HS-5 (cell line): ENCODE results near the gene CS.
A peak's percentile ranks its signal among the peaks of the same experiment; 100 is the strongest.
"Not testable (repeated sequence)": the region's sequence is repeated elsewhere in the genome, so short reads cannot be mapped to it uniquely, and the experiment has no call there.

Experiments used
- DNase-seq: peaks from one replicate; pipeline ENCODE4 v3.0.0-alpha.2; 2012; ENCODE audit warnings: low read depth

Gene CS

DNA sequence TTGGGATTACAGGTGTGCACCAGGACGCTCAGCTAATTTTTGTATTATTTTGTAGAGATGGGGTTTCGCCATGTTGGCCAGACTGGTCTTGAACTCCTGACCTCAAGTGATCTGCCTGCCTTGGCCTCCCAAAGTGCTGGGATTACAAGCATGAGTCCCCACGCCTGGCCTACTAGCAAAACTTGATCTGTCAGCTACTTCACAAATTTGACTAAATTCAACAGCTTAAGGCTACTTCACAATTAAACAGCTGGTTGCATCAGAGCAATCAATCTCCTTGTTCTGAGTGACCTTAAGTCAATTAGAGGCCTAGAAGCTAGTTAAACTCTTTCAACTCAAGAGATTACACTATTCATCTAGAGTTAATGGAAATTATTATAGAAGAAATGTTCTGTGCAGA is 21.2 kb downstream of the CS start:
- DNase-seq: no peak

DNA sequence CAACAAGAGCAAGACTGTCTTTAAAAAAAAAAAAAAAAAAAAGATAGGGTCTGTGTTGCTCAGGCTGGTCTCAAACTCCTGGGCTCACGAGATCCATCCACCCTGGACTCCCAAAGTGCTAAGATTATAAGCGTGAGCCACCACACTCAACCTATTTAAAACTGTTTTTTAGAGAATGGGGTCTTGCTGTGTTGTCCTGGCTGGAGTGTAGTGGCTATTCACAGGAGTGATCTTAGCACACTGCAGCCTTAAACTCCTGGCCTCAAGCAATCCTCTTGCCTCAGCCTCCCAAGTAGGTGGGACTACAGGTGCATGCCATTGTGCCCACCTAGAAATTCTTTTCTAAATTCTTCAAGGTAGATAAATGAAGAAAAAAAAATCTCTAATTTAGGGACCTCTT is 25.8 kb downstream of the CS start:
- DNase-seq: no peak

DNA sequence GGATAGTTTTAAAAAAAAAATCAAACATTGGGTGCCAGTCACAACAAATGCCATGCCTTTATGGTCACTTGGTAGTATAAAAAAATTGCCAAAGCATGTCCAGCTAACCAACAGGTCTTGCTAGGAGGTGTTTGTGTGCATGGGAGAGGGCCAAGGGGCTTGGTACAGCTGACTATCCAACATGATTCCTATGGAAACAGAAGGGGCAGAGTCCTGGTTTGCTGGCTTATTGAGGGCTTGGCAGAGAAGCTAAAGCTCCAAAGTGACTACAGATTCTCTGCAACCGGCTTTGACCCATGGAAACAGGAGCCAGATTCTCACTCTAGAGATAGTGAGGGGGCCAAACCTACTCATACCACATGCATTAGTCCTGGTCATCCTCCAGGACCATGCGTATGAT is 27.7 kb downstream of the CS start:
- not testable (repeated sequence) for DNase-seq

DNA sequence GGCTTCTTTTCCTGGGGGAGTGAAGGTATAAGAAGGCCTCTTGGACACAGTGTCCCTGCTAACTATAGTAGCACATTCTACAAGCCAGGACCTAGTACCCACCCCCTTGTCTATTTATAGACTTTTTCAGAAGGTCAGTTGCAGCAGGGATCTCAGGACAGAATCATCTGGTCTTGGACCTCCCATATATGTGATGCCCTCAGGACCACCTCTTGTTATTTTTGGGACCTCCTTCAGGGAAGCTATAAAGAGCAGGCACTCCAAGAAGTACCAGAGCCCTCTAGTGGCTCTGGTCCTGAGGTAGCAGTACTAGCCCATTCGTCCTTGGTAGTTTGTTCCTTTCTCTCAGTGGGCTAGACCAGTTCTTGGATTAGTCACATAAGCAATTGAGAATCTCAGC is 29.1 kb downstream of the CS start:
- DNase-seq: no peak

DNA sequence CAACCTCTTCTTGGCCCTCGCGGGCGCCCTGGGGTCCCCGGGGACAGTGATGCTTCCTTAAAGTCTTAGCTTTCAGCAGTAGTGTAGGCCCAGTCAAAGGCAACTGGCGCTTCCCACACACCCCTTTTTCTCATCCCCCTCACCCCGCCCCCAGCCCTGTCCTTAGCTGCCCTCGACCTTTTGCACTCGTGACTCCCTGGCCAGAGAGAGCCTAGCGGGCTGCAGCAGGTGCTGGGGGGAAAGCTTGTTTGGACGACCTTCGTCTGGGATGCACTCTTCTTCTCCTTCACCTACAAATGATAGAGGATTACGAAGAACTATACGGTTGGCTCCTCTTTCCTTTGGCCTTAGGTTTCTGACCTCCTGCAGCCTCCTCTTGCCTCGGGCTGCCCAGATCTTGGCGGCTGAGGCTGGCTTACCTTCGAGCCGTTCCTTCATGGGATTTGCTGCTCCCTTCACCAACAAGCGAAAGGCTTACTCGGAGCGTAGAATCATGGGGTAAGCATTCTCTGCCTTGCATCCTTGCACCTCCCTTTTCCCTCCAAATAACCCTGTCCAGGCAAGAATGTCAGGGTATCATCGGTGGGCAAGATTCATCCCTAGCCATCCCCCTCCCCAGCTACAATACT is 32.6 kb downstream of the CS start:
- no peak for DNase-seq

DNA sequence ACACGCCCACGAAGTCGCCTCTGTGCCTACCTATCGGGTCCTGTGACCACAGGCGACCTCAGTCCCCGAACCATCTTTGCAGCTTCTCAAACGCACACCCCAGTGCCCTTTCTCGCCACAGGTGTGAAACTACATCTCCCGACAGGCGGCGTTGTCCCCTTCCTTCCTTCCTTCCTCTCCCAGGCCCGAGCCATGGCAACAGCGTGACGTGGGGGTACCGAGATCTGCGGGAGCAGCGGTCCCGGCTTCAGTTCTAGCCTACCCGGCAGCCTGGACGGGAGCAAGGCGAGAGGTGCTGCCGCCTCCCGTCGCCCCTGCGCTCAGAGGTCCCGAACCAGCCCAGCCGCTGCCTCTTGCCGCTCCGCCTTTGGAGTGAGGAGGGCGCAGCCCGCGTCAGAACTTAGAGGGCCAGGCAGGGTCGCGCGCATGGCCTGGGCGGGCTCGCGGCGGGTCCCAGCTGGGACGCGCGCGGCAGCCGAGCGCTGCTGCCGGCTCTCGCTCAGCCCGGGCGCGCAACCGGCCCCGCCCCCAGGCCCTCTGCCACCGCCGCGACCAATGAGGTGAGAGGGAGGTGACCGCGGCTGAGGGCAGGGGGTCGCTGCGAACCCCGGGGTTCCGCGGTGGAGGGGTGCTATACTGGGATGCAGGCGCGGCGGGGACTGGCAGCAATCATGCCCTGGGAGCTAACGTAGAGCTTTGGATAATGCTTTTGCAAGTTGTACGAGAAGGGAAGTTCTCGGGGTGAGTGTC is 33.3 kb downstream of the CS start, which contains the start of gene COQ10A:
Gene COQ10A, plus strand, starts transcription at position 250 of the 750 bp plus-strand sequence. Its CDS starts 177 bp downstream, at position 427.
- no peak for DNase-seq

DNA sequence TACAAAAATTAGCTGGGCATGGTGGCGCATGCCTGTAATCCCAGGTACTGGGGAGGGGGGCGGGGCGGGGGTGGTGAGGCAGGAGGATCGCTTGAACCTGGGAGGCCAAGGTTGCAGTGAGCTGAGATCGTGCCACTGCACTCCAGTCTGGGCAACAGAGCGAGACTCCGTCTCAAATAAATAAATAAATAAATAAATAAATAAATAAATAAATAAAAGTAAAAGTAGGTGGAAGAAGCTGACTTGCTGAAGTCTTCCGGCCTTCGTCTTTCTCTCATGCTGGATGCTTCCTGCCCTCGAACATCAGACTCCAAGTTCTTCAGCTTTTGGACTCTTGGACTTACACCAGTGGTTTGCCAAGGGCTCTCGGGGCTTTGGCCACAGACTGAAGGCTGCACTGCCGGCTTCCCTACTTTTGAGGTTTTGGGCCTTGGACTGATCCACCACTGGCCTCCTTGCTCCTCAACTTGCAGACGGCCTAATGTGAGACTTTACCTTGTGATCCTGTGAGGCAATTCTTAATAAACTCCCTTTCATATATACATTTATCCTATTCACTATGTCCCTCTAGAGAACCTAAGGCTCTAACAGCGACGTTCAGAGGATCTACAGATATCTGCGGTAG is 34.0 kb downstream of the CS start:
- DNase-seq: not testable (repeated sequence)

DNA sequence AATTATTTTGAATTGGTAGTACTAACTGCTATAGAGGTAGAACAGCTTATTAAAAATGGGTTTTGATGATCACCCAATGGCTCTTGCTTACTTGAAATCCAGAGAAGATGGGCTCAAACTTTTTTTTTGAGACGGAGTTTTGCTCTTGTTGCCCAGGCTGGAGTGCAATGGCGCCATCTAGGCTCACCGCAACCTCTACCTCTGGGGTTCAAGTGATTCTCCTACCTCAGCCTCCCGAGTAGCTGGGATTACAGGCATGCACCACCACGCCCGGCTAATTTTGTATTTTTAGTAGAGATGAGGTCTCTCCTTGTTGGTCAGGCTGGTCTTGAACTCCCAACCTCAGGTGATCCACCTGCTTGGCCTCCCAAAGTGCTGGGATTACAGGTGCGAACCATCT is 37.2 kb downstream of the CS start:
- DNase-seq: not testable (repeated sequence)

DNA sequence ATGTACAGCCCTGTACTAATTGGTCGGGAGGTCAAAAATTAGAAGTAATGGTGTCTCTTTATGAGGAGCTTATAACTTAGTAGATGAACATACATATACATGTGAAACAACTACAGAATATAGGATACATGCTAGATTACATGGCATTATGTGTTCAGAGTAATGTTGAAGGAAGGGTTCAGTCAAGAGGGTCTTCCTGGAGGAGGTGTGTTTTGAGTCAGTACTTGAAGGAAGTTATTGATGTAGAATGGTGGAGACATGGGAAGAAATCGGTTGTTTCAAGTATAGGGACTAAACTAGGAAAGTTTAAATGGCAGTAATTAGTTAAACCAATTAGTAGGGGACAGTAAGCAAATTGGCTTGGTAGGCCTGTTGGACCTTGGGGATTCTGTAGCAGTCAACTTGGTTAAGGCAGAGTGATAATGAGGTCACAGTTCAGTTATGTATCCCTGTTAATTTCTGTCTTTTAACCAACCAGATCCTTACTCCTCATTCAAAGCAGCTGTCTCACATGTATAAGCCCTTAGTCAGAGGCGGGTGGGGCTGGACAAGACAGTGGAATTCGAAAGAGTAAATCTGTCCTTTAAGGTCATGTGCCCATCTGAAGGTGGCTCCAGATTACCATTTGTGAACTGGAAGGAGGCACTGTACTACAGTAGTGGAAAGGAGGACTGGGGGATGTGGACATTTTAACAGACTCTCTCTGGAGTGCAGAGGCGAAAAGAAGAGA is 38.5 kb downstream of the CS start:
- DNase-seq: peak; percentile 87

DNA sequence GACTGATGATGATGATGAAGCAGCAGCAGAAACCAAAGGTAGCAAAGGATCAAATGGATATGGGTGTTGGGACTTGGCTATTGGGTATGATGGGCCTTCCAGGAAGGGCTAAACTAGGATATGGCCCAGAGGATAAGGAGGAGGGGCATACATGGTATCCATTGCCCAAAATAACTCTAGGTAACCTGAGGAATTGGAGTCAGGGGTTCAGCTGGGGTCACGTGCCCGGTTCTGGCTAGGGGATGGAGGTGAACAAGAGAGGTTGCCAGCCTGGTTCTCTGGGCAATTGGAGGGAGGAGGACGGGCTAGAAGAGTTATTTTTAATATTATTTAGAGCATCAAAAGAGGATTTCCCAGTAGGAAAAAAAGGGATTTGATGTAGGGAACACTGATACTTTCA is 39.2 kb downstream of the CS start:
- no peak for DNase-seq

DNA sequence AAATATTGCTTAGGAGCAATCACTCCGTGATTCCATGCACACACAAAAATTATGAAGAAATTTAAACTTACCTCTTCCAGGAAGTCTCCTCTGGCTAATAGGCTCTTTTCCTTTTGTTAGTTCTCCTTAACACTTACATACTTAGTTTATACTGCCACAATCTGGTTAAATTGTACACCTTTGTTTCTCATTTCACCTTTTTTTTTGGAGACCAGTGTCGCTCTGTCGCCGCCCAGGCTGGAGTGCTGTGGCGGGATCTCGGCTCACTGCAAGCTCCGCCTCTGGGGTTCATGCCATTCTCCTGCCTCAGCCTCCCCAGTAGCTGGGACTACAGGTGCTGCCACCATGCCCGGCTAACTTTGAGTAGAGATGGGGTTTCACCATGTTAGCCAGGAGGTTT is 39.8 kb downstream of the CS start:
- DNase-seq: no peak

DNA sequence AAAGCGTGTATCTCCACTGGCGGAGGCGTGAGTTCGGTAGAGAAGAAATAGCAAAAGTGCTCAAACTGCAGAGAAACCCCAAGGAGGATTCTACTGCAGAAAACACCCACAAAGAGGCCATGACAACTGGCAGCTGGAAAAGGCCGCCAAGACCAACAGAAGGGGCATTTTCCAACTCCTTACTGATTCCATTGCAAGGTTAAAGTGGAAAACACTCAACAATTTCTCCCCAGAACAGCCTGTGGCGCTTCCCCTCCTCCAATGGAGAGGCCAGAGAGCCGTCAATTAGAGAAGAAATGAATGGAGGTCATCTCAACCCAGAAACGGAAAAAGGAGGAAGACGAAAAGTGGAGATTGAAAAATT is 41.3 kb downstream of the CS start:
- DNase-seq: no peak

DNA sequence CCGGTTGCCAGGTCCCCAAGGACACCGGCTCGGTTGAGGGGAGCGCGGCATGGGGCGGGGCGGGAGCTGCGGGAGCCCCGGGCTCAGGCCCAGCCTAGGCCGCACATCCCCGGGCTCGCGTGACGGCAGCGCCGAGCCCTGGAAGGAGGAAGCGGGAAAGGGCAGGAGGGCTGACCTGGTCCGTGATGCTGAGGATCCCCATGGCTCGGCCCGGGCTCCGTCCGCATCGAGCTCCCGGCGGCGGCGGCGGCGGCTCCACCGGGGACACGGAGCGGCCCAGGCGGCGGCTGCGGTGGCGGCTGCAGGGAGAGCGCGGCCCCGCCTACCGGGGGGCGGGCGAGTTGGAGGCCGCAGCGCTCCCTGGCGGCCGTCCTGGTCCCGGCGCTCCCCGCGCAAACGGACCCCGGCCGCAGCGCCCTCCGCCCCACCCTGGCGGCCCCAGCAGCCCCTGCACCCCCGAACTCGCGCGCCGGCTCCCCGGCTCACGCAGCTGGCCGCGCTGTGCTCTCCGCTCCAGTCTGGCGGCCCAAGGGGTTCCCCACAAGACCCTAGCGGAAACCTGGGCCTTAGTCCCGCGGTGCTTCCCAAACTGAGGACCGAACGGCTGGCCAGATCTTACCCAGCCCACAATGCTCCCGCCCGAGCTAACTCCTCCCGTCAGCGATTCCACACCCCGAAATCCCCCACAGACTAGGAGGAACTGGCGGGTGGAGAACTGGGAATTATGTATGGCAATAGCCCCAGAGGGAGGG is 41.9 kb downstream of the CS start, which contains the start of gene ANKRD52:
Gene ANKRD52, minus strand, starts transcription at position 317 of the 752 bp plus-strand sequence. Its CDS starts 115 bp downstream, at position 202.
- no peak for DNase-seq

DNA sequence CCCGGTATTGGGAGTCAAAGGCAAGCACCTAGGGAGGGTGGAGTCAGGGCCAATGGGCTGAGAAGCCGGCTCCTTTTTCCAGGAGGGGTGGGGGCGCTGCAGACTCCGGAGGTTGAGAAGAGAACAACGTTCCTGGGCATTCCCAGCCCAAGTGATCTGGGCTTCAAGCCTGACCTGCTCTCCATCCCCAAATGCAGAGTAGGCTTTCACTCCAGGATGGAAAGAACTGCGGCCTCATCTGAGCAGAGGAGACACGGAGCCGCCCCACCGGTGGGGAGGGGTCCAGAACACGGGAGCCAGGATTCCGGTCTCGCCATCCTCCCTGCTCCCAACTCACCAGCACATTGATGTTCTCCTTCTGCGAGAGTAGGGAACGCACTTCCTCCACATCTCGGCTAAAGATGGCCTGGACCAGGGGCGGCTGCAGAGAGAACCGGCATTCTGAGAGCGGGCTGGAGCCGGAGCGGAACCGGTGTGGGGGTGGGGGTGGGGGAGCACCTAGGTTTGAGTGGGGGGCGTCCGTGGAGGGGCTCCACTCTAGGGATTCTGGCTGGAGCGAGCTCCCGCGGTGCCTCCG is 42.6 kb downstream of the CS start:
- no peak for DNase-seq

DNA sequence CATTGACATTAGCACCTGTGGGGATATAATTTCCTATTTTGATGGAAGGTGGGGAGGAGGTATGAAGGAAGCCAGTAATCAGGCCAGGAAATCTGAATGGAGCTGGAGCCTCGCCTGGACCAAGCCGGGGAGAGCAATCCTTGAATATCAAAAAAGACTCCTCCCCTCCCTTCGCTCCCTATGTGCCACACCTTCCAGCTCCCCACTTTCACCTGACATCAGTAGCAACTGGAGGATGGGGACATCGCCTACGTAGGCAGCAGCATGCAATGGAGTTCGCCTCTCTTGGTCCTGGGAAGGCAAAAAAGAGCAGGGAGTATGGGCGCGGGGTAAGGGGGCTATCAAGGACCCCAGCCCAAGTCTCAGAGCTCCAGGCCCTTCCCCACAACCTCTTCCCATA is 43.1 kb downstream of the CS start:
- DNase-seq: no peak

DNA sequence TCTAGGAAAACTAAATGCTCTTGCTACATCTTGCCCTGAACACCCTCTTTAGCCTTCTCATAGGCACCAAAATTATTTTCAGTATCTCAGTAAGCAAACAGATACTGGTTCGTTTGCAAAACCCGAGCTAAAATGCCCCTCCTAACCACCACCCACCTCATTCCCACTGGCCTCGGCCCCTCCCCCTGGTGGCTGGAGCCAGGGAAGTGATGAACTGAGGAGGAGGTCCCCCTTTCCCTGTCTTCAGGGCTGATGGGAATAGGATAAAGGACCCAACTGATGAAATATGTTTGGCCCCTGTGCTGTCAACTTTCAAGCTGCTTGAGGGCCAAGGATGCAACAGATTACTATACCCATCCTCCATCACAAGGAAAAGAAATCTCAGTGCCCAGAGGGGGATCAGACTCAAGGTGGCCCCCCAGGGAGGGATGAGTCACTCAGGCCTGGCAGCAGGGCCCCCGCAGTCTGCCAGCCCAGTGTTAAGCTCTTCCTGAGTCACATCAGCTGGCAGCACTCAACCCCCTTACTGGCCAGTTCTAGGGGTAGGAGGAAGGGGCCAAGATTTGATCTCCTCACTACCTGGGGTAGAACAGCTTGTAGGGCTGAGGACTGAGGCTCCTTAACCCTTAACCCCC is 43.7 kb downstream of the CS start:
- no peak for DNase-seq

DNA sequence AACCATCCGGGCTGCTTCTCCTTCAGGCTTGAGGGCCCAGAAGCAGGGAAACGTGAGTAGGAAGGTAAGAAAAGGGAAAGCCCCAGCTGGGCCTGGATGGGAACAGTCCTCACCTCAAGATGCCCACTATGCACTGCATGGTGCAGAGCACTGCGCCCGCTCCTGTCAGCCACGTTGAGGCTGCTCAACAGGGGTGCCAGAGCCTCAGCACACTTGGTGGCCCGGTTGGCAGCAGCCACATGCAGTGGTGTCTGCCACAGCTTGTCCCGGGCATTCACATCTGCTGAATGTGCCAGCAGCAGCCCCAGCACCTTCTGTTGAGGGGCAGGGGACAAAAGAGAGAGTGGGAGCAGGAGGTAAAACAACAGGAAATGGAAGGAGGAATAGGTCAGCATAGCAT is 44.5 kb downstream of the CS start:
- no peak for DNase-seq

DNA sequence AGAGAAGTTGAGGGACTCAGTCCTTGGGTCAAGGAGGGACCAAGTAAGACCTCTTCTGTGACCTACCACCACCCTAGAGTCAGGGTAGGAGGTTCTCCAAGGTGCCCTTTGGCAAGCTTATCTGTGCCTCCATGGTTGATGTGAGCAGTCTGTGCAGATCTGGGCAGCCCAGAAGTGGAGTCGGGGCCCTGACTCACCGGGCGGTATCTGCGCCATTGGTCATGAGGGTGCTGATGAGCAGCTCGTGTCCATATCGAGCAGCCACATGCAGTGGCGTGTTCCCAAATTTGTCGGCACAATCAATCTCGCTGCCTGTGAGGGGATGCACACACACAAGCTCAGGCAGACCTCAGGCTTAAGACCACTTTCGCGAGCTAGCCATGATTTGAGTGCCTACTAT is 47.0 kb downstream of the CS start:
- DNase-seq: no peak

DNA sequence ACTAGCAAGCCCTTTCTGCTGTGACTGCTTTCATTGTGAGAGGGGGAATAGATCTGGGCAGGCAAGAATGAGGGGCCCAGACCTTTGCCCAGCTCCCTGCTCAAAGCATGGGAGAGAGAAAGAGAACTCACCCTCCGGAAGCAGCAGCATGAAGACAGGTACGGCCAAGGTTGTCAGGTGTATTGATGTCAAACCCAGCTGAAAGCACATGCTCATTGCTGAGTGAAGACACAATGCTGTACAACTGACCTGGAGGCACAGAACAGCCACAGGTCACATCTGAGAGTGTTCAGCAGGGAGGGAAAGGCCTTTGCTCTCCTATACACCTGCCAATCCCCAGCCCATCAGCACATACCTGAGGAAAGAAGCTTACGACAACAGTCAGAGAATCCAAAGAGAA is 47.5 kb downstream of the CS start:
- DNase-seq: no peak

DNA sequence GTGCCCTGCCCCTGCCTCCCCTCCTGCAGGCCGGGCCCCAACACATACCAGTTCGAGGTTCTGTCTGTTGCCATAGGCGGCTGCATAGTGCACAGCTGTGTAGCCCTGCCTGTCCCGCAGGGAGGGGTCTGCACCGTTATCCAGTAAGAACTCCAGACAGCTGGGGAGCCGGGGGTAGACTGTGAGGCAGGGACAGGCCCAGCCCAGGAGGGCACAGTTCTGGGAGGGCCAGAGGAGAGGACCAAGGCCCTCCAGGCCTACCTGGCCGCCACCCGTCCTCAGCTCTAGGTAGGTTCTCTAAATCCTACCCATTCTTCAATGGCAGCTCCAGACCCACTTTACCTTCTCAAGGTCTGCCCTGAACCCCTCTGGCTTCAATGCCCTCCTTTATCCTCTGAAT is 51.4 kb downstream of the CS start:
- no peak for DNase-seq

DNA sequence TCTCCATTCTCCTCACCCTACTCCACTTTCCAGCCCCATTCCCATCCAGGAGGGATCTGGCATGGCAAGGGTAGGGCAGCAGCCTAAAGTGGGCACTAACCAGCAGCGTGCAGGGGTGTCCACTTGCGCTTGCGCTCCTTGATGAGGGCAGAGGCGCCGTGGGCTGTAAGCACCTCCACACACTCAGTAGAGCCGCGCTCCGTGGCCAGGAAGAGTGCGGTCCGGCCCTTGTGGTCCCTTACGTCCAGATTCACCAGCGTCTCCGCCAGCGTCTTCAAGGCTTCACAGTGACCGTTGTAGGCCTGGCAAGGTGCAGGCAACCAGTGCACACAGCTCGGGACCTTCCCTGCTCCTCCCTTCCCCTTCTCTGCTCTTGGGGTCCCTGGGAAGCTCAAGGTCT is 52.2 kb downstream of the CS start:
- no peak for DNase-seq
